ENCODE results near the gene FMOD.

Gene FMOD

GRCh38 chr1:203295796-203296195 lies 55.1 kb downstream of the FMOD start:
- no peak overlapping the region for H3K4me3 ChIP-seq (ENCODE audit: low read length)
- peak; percentile 54 for DNase-seq (ENCODE audit: low read depth, low spot score)

- DNase-seq (ENCODE audit: low read depth, low spot score): no peak
- no peak overlapping the region for H3K4me3 ChIP-seq (ENCODE audit: low read length)
Measured at GRCh38 chr1:203291201-203292096, 59.5 kb downstream of the FMOD start.

All from Jurkat, Clone E6-1 (cell line).